Right lobe of liver (tissue), 6 donors: Measurements from ENCODE around the gene GIN1. TPM values are rescaled to one million over a fixed set of nuclear protein-coding genes. Genes with fewer than 3 reads are reported as not detected.
A peak's percentile ranks its signal among the peaks of the same experiment; 100 is the strongest.

Experiments
- ATAC-seq, 4 donors: fragments of 200-7000 bp; cut with Tn5 transposase; one replicate each; pipeline ENCODE4 v1.9.1; 2020; ENCODE audit warnings: mild to moderate bottlenecking in 4 of 4, moderate library complexity in 4 of 4
- DNase-seq, 3 donors: peaks; one replicate each; pipeline ENCODE4 v3.0.0-alpha.2; 2020
- H3K27ac ChIP-seq, 3 donors: fragments of 200-600 bp; one replicate each; pipeline ENCODE4 v1.8.0; 2022
- H3K27me3 ChIP-seq, 2 donors: fragments of 200-600 bp; one replicate each; pipeline ENCODE4 v1.8.0; 2022
- H3K36me3 ChIP-seq, 4 donors: fragments of 200-600 bp; sonication (generic) in 1 of 4; one replicate each; pipeline versions ENCODE4 v1.5.1 to v1.8.0; 2017 to 2022; ENCODE audit warnings: control low read depth in 1 of 4
- H3K4me1 ChIP-seq, 4 donors: fragments of 200-600 bp; sonication (generic) in 1 of 4; one replicate each; pipeline versions ENCODE4 v1.5.1 to v1.8.0; 2017 to 2022; ENCODE audit warnings: control low read depth in 1 of 4
- H3K4me3 ChIP-seq, 3 donors: fragments of 200-600 bp; one replicate each; pipeline ENCODE4 v1.8.0; 2022
- H3K9me3 ChIP-seq, 4 donors: fragments of 200-600 bp; sonication (generic) in 1 of 4; one replicate each; pipeline versions ENCODE4 v1.5.1 to v1.8.0; 2017 to 2022; ENCODE audit warnings: control low read depth in 1 of 4
- POLR2A ChIP-seq: fragments of 450-650 bp; IDR thresholded peaks from one replicate; pipeline ENCODE4 v1.6.1; 2017; ENCODE audit warnings: antibody characterized with exemption, mild to moderate bottlenecking
- WGBS: methylation state at CpG from one replicate; pipeline ENCODE4 v1.1.6; 2018; ENCODE audit warnings: low coverage, low lambda C conversion rate; ENCODE audit not compliant: insufficient coverage; ENCODE audit errors: missing lambda C conversion rate; 5-methylcytosine and 5-hydroxymethylcytosine counted together
- intact Hi-C, 2 donors: fragments of 100-400 bp; cut with DNase I; formaldehyde crosslinking; loops; one replicate each; pipeline versions ENCODE4 v1.11.2 to v1.14.1; 2022
- total RNA-seq, 6 experiments: library from RNA; depleted of rRNA in 2 of 6; stranded (reverse); fragments of >200 nt in 2 of 6; fragmentation: NEBNext Ultra II Directional in 3 of 6; extraction: Animal tissue kit (Norgen Biotek cat#: 25700) in 3 of 6; gene quantifications; one replicate each; pipeline versions ENCODE4 v1.1.0 to v1.2.4, GENCODE V29; 2016 to 2023
- TF ChIP-seq, protein P1 (sequence below), 4 donors: fragments of 200-600 bp in 3 of 4; fragments of 450-650 bp in 1 of 4; IDR thresholded peaks; one replicate each; pipeline versions ENCODE4 v1.5.1 to v1.8.0; 2016 to 2022; ENCODE audit warnings: antibody characterized with exemption in 4 of 4, mild to moderate bottlenecking in 2 of 4
- donor health status: DM: no; HTN: yes; CAD: no.
- donor health status: DM: no; HTN: no; CAD: no.
- donor health status: DM: no; HTN: no; CAD: no.
- donor health status: DM: no; HTN: yes; CAD: no.
- donor health status: DM: no; HTN: yes; CAD: no.

The GIN1 gene
- total RNA-seq, 6 experiments from 2014 or later: 3.7 to 5.7 (median 4.6) TPM

- no peak for TF ChIP-seq POLR2A
- TF ChIP-seq, protein P1, sequence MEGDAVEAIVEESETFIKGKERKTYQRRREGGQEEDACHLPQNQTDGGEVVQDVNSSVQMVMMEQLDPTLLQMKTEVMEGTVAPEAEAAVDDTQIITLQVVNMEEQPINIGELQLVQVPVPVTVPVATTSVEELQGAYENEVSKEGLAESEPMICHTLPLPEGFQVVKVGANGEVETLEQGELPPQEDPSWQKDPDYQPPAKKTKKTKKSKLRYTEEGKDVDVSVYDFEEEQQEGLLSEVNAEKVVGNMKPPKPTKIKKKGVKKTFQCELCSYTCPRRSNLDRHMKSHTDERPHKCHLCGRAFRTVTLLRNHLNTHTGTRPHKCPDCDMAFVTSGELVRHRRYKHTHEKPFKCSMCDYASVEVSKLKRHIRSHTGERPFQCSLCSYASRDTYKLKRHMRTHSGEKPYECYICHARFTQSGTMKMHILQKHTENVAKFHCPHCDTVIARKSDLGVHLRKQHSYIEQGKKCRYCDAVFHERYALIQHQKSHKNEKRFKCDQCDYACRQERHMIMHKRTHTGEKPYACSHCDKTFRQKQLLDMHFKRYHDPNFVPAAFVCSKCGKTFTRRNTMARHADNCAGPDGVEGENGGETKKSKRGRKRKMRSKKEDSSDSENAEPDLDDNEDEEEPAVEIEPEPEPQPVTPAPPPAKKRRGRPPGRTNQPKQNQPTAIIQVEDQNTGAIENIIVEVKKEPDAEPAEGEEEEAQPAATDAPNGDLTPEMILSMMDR (IDR thresholded peaks at IDR 0.05): no peak
- no peak for DNase-seq
- no peaks in the 10 kb centered on the region for H3K27me3 ChIP-seq
- 79% methylated on average over 2 of the region's 2 CpGs for WGBS
- ATAC-seq: no peak
- H3K4me3 ChIP-seq: no peak overlapping the region
- intact Hi-C loops: no loop called here
- no peaks in the 10 kb centered on the region for H3K36me3 ChIP-seq
- no peak overlapping the region for H3K27ac ChIP-seq
- peaks cover 0 to 4% (median 0%) of the 10 kb centered on the region in 4 donors for H3K4me1 ChIP-seq
- H3K9me3 ChIP-seq: no peaks in the 10 kb centered on the region
Observed at GRCh38 chr5:103114440-103114839, 5.5 kb downstream of the GIN1 start.

GRCh38 chr5:103112910-103113309, 7.0 kb downstream of the GIN1 start:
- intact Hi-C loops: no loop called here
- TF ChIP-seq, protein P1 (IDR thresholded peaks at IDR 0.05): no peak
- TF ChIP-seq POLR2A: no peak
- no peak for DNase-seq
- Histone ChIP-seq H3K36me3 (no peaks in the 10 kb centered on the region), H3K4me1 (no peaks in the 10 kb centered on the region), H3K9me3 (no peaks in the 10 kb centered on the region), H3K27me3 (no peaks in the 10 kb centered on the region), H3K27ac (no peak overlapping the region), H3K4me3 (no peak overlapping the region)
- no peak for ATAC-seq
- WGBS: 88% methylated on average over 2 of the region's 2 CpGs

GRCh38 chr5:103111468-103111867, 8.5 kb downstream of the GIN1 start:
- Histone ChIP-seq H3K4me3 (no peak overlapping the region), H3K27me3 (no peaks in the 10 kb centered on the region), H3K27ac (no peak overlapping the region), H3K9me3 (no peaks in the 10 kb centered on the region), H3K36me3 (no peaks in the 10 kb centered on the region), H3K4me1 (no peaks in the 10 kb centered on the region)
- 66% methylated on average over 2 of the region's 2 CpGs for WGBS
- intact Hi-C loops: no loop called here
- ATAC-seq: peak in 3 of 4 donors; percentile 35 to 50 (median 36)
- no peak for DNase-seq
- TF ChIP-seq, protein P1 (IDR thresholded peaks at IDR 0.05): no peak
- TF ChIP-seq POLR2A: no peak

GRCh38 chr5:103110403-103110802, 9.5 kb downstream of the GIN1 start:
- Histone ChIP-seq H3K4me3 (no peak overlapping the region), H3K27ac (no peak overlapping the region), H3K36me3 (no peaks in the 10 kb centered on the region), H3K27me3 (no peaks in the 10 kb centered on the region), H3K4me1 (no peaks in the 10 kb centered on the region), H3K9me3 (no peaks in the 10 kb centered on the region)
- WGBS: 94% methylated on average over 2 of the region's 2 CpGs
- ATAC-seq: no peak
- DNase-seq: no peak
- intact Hi-C loops: no loop called here
- no peak for TF ChIP-seq POLR2A
- TF ChIP-seq, protein P1 (IDR thresholded peaks at IDR 0.05): no peak

DNA sequence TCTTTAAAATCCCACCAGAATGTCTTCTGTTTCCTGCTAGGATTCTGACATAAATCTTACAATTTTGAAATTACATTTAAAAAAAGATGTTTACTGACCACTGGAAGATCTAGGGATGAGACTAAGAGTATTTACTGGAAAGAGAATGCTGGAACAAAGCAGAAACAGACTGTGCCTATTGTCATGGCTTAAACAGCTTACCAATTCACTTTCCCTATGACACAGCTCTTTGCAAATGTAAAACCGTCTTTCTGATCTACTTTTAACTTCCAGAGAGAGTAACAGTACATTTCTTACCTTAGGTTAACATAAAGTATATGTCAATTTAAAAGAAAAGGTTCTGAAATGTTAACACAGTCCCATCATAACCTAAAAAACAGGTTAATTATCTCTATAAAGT, 10.7 kb downstream of the GIN1 start:
- ATAC-seq (no peak), DNase-seq (no peak)
- Histone ChIP-seq H3K9me3 (no peaks in the 10 kb centered on the region), H3K4me1 (no peaks in the 10 kb centered on the region), H3K27me3 (no peaks in the 10 kb centered on the region), H3K36me3 (peaks cover 0 to 2% (median under 1%) of the 10 kb centered on the region in 4 donors), H3K4me3 (no peak overlapping the region), H3K27ac (no peak overlapping the region)
- WGBS: 89% methylated on average over 1 of the region's 1 CpG
- intact Hi-C loops: no loop called here
- TF ChIP-seq POLR2A: no peak
- TF ChIP-seq, protein P1 (IDR thresholded peaks at IDR 0.05): no peak
